HCT116 (cell line): Measurements from ENCODE around the gene DDX52. TPM values are rescaled to one million over a fixed set of nuclear protein-coding genes. Genes with fewer than 3 reads are reported as not detected.

Source experiments
- ATAC-seq: fragments of 200-7000 bp; cut with Tn5 transposase; 2 replicates; pipeline ENCODE4 v1.9.1; 2020; ENCODE audit warnings: mild to moderate bottlenecking, moderate library complexity
- BruUV-seq: library from RNA; stranded (reverse); fragments of 400-500 nt; replicated peaks from 2 replicates; lab custom pipeline; 2021; lab: Mats Ljungman, UMichigan
- CTCF ChIA-PET: fragments of 300-600 bp; sonication (Branson Sonifier 250); formaldehyde crosslinking; loops from one replicate; lab custom pipeline; 2021; ENCODE audit warnings: antibody characterized with exemption; lab: Charles Lee
- POLR2A ChIA-PET: fragments of 300-600, 350-600 bp; sonication (Branson Sonifier 250); formaldehyde crosslinking; loops from one replicate; lab custom pipeline; 2021; ENCODE audit warnings: antibody characterized with exemption; lab: Charles Lee
- RAD21 ChIA-PET, 2 experiments: fragments of 300-600 bp; sonication (Branson Sonifier 250); formaldehyde crosslinking; loops; one replicate each; lab custom pipeline; 2023; ENCODE audit warnings: low total read pairs in 2 of 2; ENCODE audit not compliant: uncharacterized antibody in 2 of 2, unreplicated experiment in 2 of 2, low non-redundant PET in 1 of 2; lab: Charles Lee
- DNase-seq: peaks from one replicate; pipeline ENCODE4 v3.0.0-alpha.2; 2010; ENCODE audit warnings: low read depth, low spot score
- H2AFZ ChIP-seq: fragments of 200-600 bp; shearing (Covaris generic), sonication (generic); 2 replicates; pipeline ENCODE4 v1.6.1; 2017; ENCODE audit warnings: low read depth, mixed run types, mixed read lengths, antibody characterized with exemption, low read length; ENCODE audit not compliant: poor library complexity, severe bottlenecking
- H3K27ac ChIP-seq: 2 replicates; pipeline ENCODE4 v1.5.1; 2012; ENCODE audit warnings: low read depth, low read length
- H3K27me3 ChIP-seq: fragments of 200-600 bp; sonication (generic); 2 replicates; pipeline ENCODE4 v1.6.1; 2016; ENCODE audit warnings: mixed run types, low read length, mixed read lengths; ENCODE audit not compliant: insufficient read depth
- H3K36me3 ChIP-seq, 2 experiments: fragments of 200-500 bp in 1 of 2; fragments of 200-600 bp in 1 of 2; sonication (Bioruptor generic) in 1 of 2; sonication (generic) in 1 of 2; 2 replicates each; pipeline versions ENCODE4 v1.5.1 to v1.6.1; 2014 to 2016; ENCODE audit warnings: low read length in 2 of 2, inconsistent platforms in 1 of 2, mixed read lengths in 1 of 2, mixed run types in 1 of 2; ENCODE audit not compliant: insufficient read depth in 2 of 2, control insufficient read depth in 1 of 2
- H3K4me1 ChIP-seq, 2 experiments: fragments of 200-600 bp in 1 of 2; sonication (generic) in 1 of 2; 2 replicates each; pipeline versions ENCODE4 v1.5.1 to v1.6.1; 2012 to 2017; ENCODE audit warnings: low read length in 2 of 2, inconsistent platforms in 1 of 2, mild to moderate bottlenecking in 1 of 2, mixed read lengths in 1 of 2, mixed run types in 1 of 2, moderate library complexity in 1 of 2; ENCODE audit not compliant: insufficient read depth in 2 of 2, control insufficient read depth in 1 of 2
- H3K4me2 ChIP-seq: fragments of 200-600 bp; sonication (generic); 2 replicates; pipeline ENCODE4 v1.6.1; 2017; ENCODE audit warnings: mixed run types, low read length, mixed read lengths
- H3K4me3 ChIP-seq, 2 experiments: fragments of 200-600 bp in 1 of 2; sonication (generic) in 1 of 2; replicated peaks in 1 of 2; 2 replicates each; pipeline ENCODE4 v1.5.1; 2011 to 2016; ENCODE audit warnings: low read length in 2 of 2, control low read depth in 1 of 2, low read depth in 1 of 2, mild to moderate bottlenecking in 1 of 2, mixed read lengths in 1 of 2, mixed run types in 1 of 2
- H3K79me2 ChIP-seq: fragments of 200-600 bp; sonication (generic); 2 replicates; pipeline ENCODE4 v1.6.1; 2017; ENCODE audit warnings: mild to moderate bottlenecking, mixed run types, low read length, moderate library complexity, mixed read lengths; ENCODE audit not compliant: insufficient read depth
- H3K9ac ChIP-seq: fragments of 200-600 bp; sonication (generic); 2 replicates; pipeline ENCODE4 v1.6.1; 2016; ENCODE audit warnings: low read length, mixed read lengths
- H3K9me2 ChIP-seq: fragments of 200-600 bp; sonication (generic), shearing (Covaris generic); 2 replicates; pipeline ENCODE4 v1.6.1; 2017; ENCODE audit warnings: mixed run types, mild to moderate bottlenecking, moderate library complexity; ENCODE audit not compliant: insufficient read depth
- H3K9me3 ChIP-seq, 2 experiments: fragments of 200-500 bp in 1 of 2; fragments of 200-600 bp in 1 of 2; sonication (Bioruptor generic) in 1 of 2; sonication (generic) in 1 of 2; 2 replicates each; pipeline ENCODE4 v1.6.1; 2014 to 2017; ENCODE audit warnings: low read length in 2 of 2, mixed read lengths in 2 of 2, inconsistent platforms in 1 of 2, low read depth in 1 of 2, mild to moderate bottlenecking in 1 of 2, mixed run types in 1 of 2, moderate library complexity in 1 of 2; ENCODE audit not compliant: control insufficient read depth in 1 of 2, insufficient read depth in 1 of 2
- H4K20me1 ChIP-seq: fragments of 200-600 bp; sonication (generic), shearing (Covaris generic); 2 replicates; pipeline ENCODE4 v1.6.1; 2017; ENCODE audit warnings: mixed run types, mild to moderate bottlenecking, moderate library complexity; ENCODE audit not compliant: insufficient read depth
- ATF3 ChIP-seq: IDR thresholded peaks from 2 replicates; pipeline ENCODE4 v1.6.1; 2012
- CEBPB ChIP-seq: IDR thresholded peaks from 2 replicates; pipeline ENCODE4 v1.6.1; 2012; ENCODE audit warnings: low read depth
- CTCF ChIP-seq, 3 experiments: fragments of 200-600 bp in 1 of 3; sonication (generic) in 1 of 3; IDR thresholded peaks in 2 of 3; conservative IDR thresholded peaks in 1 of 3; 2 replicates each; pipeline ENCODE4 v1.5.1; 2012 to 2017; ENCODE audit warnings: low read depth in 2 of 3, low read length in 2 of 3, antibody characterized with exemption in 1 of 3, borderline replicate concordance in 1 of 3, control low read depth in 1 of 3, mild to moderate bottlenecking in 1 of 3, mixed read lengths in 1 of 3, mixed run types in 1 of 3, moderate library complexity in 1 of 3; ENCODE audit not compliant: insufficient read depth in 1 of 3
- ELF1 ChIP-seq: IDR thresholded peaks from 2 replicates; pipeline ENCODE4 v1.6.1; 2012; ENCODE audit warnings: low read depth, borderline replicate concordance
- EZH2 ChIP-seq: fragments of 200-600 bp; sonication (generic); IDR thresholded peaks from 2 replicates; pipeline ENCODE4 v1.6.1; 2017; ENCODE audit warnings: antibody characterized with exemption, mixed run types
- EZH2phosphoT487 ChIP-seq: fragments of 200-600 bp; IDR thresholded peaks from 2 replicates; pipeline ENCODE4 v1.6.1; 2018; ENCODE audit warnings: antibody characterized with exemption, borderline replicate concordance
- POLR2A ChIP-seq: IDR thresholded peaks from 2 replicates; pipeline ENCODE4 v1.7.0; 2011; ENCODE audit warnings: borderline replicate concordance; ENCODE audit not compliant: insufficient read depth, insufficient read length; ENCODE audit errors: extremely low read depth
- REST ChIP-seq: IDR thresholded peaks from 2 replicates; pipeline ENCODE4 v1.6.1; 2012; ENCODE audit warnings: low read depth
- SRF ChIP-seq: IDR thresholded peaks from 2 replicates; pipeline ENCODE4 v1.6.1; 2012; ENCODE audit warnings: low read depth
- ZFX ChIP-seq: fragments of 450-650 bp; IDR thresholded peaks from 2 replicates; pipeline ENCODE4 v1.6.1; 2017
- intact Hi-C: fragments of 100-400 bp; cut with micrococcal nuclease; formaldehyde crosslinking; loops from 2 replicates; pipeline ENCODE4 v1.10.0; 2022
- total RNA-seq: library from RNA; stranded (reverse); gene quantifications from one replicate; pipeline ENCODE4 v1.2.1, GENCODE V29; 2021; ENCODE audit not compliant: unreplicated experiment

Gene DDX52
- total RNA-seq, 1 experiment from 2014 or later, result 45.4 TPM

- no peak for DNase-seq
- peak; percentile 48 for ATAC-seq
- POLR2A ChIA-PET, result interaction anchor here (0.9 to 1.9 kb wide), 3 partner anchors 9 to 35 kb away, joined by 3 to 6 read pairs (median 4); partner anchors contain the start of gene DDX52
Observed at GRCh38 chr17:37608351-37609169, 34.7 kb downstream of the DDX52 start.

GRCh38 chr17:37607637-37608331, 35.5 kb downstream of the DDX52 start:
- BruUV-seq, result no TSS peak
- no peaks in the 10 kb centered on the region for H3K9me3 ChIP-seq
- RAD21 ChIA-PET, result no interaction called here
- H3K79me2 ChIP-seq, result peaks cover 47% of the 10 kb centered on the region
- no peaks in the 10 kb centered on the region for H3K9me2 ChIP-seq
- H3K27ac ChIP-seq, result no peak overlapping the region
- H3K9ac ChIP-seq, result peak overlapping the region; percentile 86
- intact Hi-C loops, result loop anchor here (5.0 to 10.0 kb wide), 2 partner anchors 53 to 115 kb away; no protein-coding TSS in a partner anchor
- H3K27me3 ChIP-seq, result no peaks in the 10 kb centered on the region
- H4K20me1 ChIP-seq, result no peaks in the 10 kb centered on the region
- CTCF ChIA-PET, result no interaction called here
- no peak overlapping the region for H2AFZ ChIP-seq
- ATAC-seq (no peak), DNase-seq (no peak)
- H3K4me3 ChIP-seq, result peak overlapping the region; percentile 85 to 91
- POLR2A ChIA-PET, result interaction anchor here (1.9 kb wide), 1 partner anchor 36 kb away, joined by 6 read pairs; the partner anchor contains the start of gene DDX52
- H3K4me1 ChIP-seq, result peaks cover 15 to 26% of the 10 kb centered on the region in 2 experiments
- peak overlapping the region; percentile 81 for H3K4me2 ChIP-seq
- H3K36me3 ChIP-seq, result peaks cover 3% of the 10 kb centered on the region in 2 experiments; a peak in 2 of 4 replicates
- TF ChIP-seq REST (no peak), EZH2 (no peak), POLR2A (no peak), CTCF (IDR thresholded peaks at IDR 0.05 in 2 of 3, conservative IDR thresholded peaks at IDR 0.05 in 1 of 3; ENCODE audit: borderline replicate concordance in 1 of 3, insufficient read depth in 1 of 3, low read depth in 2 of 3, low read length in 2 of 3) (no peak), EZH2phosphoT487 (no peak), SRF (no peak), CEBPB (no peak), ELF1 (no peak)

More at GRCh38 chr17:37608351-37609169, 34.7 kb downstream of the DDX52 start:
- Histone ChIP-seq H3K9me3 (no peaks in the 10 kb centered on the region), H3K9ac (peak overlapping the region; percentile 86), H4K20me1 (no peaks in the 10 kb centered on the region), H3K79me2 (peaks cover 41% of the 10 kb centered on the region), H2AFZ (no peak overlapping the region), H3K27me3 (no peaks in the 10 kb centered on the region), H3K4me1 (peaks cover 15 to 26% of the 10 kb centered on the region in 2 experiments), H3K4me2 (peak overlapping the region; percentile 81), H3K36me3 (peaks cover 3 to 11% of the 10 kb centered on the region in 2 experiments; a peak in 2 of 4 replicates), H3K27ac (peak overlapping the region; percentile 74), H3K9me2 (no peaks in the 10 kb centered on the region), H3K4me3 (peak overlapping the region; percentile 85 to 91)
- ChIA-PET CTCF (interaction anchor here (0.9 to 3.4 kb wide), 4 partner anchors 172 to 250 kb away, joined by 3 to 10 read pairs (median 6); no protein-coding TSS in a partner anchor), RAD21 (interaction anchor here (0.6 to 1.1 kb wide), 2 partner anchors 68 to 235 kb away, joined by 3 to 4 read pairs; no protein-coding TSS in a partner anchor)
- TSS peak; percentile 63 for BruUV-seq
- intact Hi-C loops, result loop anchor here (5.0 to 10.0 kb wide), 2 partner anchors 54 to 116 kb away; no protein-coding TSS in a partner anchor
- TF ChIP-seq ZFX (no peak), ATF3 (no peak), ELF1 (no peak)
